ENCODE data around the gene HDAC4. TPM values are rescaled to one million over a fixed set of nuclear protein-coding genes. Genes with fewer than 3 reads are reported as not detected.

The HDAC4 gene
- total RNA-seq, 1 experiment from 2014 or later = 11.3 TPM

GRCh38 chr2:239066597-239066996 is 334.2 kb downstream of the HDAC4 start:
- H3K36me3 ChIP-seq = no peaks in the 10 kb centered on the region
- no peaks in the 10 kb centered on the region for H3K27me3 ChIP-seq

GRCh38 chr2:239065962-239066361 is 334.9 kb downstream of the HDAC4 start:
- no peaks in the 10 kb centered on the region for H3K4me1 ChIP-seq
- H3K27me3 ChIP-seq = no peaks in the 10 kb centered on the region
- no peaks in the 10 kb centered on the region for H3K9me3 ChIP-seq (replicated peaks)
- H3K36me3 ChIP-seq = no peaks in the 10 kb centered on the region
- DNase-seq = no peak
- H3K27ac ChIP-seq = no peak overlapping the region
- no peak overlapping the region for H3K4me3 ChIP-seq

More at GRCh38 chr2:239066597-239066996, 334.2 kb downstream of the HDAC4 start:
- Histone ChIP-seq H3K4me1 (no peaks in the 10 kb centered on the region), H3K9me3 (replicated peaks) (no peaks in the 10 kb centered on the region), H3K27ac (no peak overlapping the region), H3K4me3 (no peak overlapping the region)
- no peak for DNase-seq

- DNase-seq = no peak
- Histone ChIP-seq H3K4me1 (no peaks in the 10 kb centered on the region), H3K4me3 (no peak overlapping the region), H3K9me3 (replicated peaks) (no peaks in the 10 kb centered on the region), H3K27ac (no peak overlapping the region), H3K27me3 (no peaks in the 10 kb centered on the region), H3K36me3 (no peaks in the 10 kb centered on the region)
Observed at GRCh38 chr2:239065537-239065936, 335.3 kb downstream of the HDAC4 start.

GRCh38 chr2:239064891-239065290 is 335.9 kb downstream of the HDAC4 start:
- no peaks in the 10 kb centered on the region for H3K36me3 ChIP-seq
- no peak overlapping the region for H3K4me3 ChIP-seq
- H3K9me3 ChIP-seq (replicated peaks) = no peaks in the 10 kb centered on the region
- H3K4me1 ChIP-seq = no peaks in the 10 kb centered on the region
- H3K27me3 ChIP-seq = no peaks in the 10 kb centered on the region
- DNase-seq = no peak
- H3K27ac ChIP-seq = no peak overlapping the region

- H3K4me3 ChIP-seq = no peak overlapping the region
- H3K9me3 ChIP-seq (replicated peaks) = no peaks in the 10 kb centered on the region
- H3K27ac ChIP-seq = no peak overlapping the region
- no peaks in the 10 kb centered on the region for H3K27me3 ChIP-seq
- no peak for DNase-seq
- no peaks in the 10 kb centered on the region for H3K36me3 ChIP-seq
- no peaks in the 10 kb centered on the region for H3K4me1 ChIP-seq
Observed at GRCh38 chr2:239064253-239064652, 336.6 kb downstream of the HDAC4 start.

- no peaks in the 10 kb centered on the region for H3K36me3 ChIP-seq
- DNase-seq = no peak
- H3K27ac ChIP-seq = no peak overlapping the region
- no peaks in the 10 kb centered on the region for H3K27me3 ChIP-seq
- H3K4me3 ChIP-seq = no peak overlapping the region
- no peaks in the 10 kb centered on the region for H3K9me3 ChIP-seq (replicated peaks)
- no peaks in the 10 kb centered on the region for H3K4me1 ChIP-seq
Observed at GRCh38 chr2:239062743-239063142, 338.1 kb downstream of the HDAC4 start.

GRCh38 chr2:239061824-239062570 is 338.8 kb downstream of the HDAC4 start:
- no peaks in the 10 kb centered on the region for H3K36me3 ChIP-seq
- H3K27me3 ChIP-seq = no peaks in the 10 kb centered on the region

GRCh38 chr2:239061121-239061666 is 339.6 kb downstream of the HDAC4 start:
- no peaks in the 10 kb centered on the region; the same call in 1 of the 2 replicates for H3K9me3 ChIP-seq (replicated peaks)
- no peak for DNase-seq
- H3K27ac ChIP-seq = no peak overlapping the region
- no peaks in the 10 kb centered on the region for H3K27me3 ChIP-seq
- no peaks in the 10 kb centered on the region for H3K36me3 ChIP-seq
- no peak overlapping the region for H3K4me3 ChIP-seq
- no peaks in the 10 kb centered on the region for H3K4me1 ChIP-seq

More at GRCh38 chr2:239061824-239062570, 338.8 kb downstream of the HDAC4 start:
- Histone ChIP-seq H3K4me3 (no peak overlapping the region), H3K27ac (no peak overlapping the region), H3K4me1 (no peaks in the 10 kb centered on the region), H3K9me3 (replicated peaks) (no peaks in the 10 kb centered on the region; the same call in 1 of the 2 replicates)
- no peak for DNase-seq

- H3K4me1 ChIP-seq = no peaks in the 10 kb centered on the region
- no peaks in the 10 kb centered on the region; the same call in 1 of the 2 replicates for H3K9me3 ChIP-seq (replicated peaks)
- no peak for DNase-seq
- no peaks in the 10 kb centered on the region for H3K27me3 ChIP-seq
- no peak overlapping the region for H3K4me3 ChIP-seq
- H3K27ac ChIP-seq = no peak overlapping the region
- H3K36me3 ChIP-seq = no peaks in the 10 kb centered on the region
Observed at GRCh38 chr2:239060676-239061075, 340.1 kb downstream of the HDAC4 start.

GRCh38 chr2:239059854-239060253 is 341.0 kb downstream of the HDAC4 start:
- no peaks in the 10 kb centered on the region; the same call in 1 of the 2 replicates for H3K9me3 ChIP-seq (replicated peaks)
- H3K4me1 ChIP-seq = no peaks in the 10 kb centered on the region
- H3K36me3 ChIP-seq = no peaks in the 10 kb centered on the region
- H3K4me3 ChIP-seq = no peak overlapping the region
- H3K27ac ChIP-seq = no peak overlapping the region
- no peaks in the 10 kb centered on the region for H3K27me3 ChIP-seq
- DNase-seq = no peak

- H3K9me3 ChIP-seq (replicated peaks) = no peaks in the 10 kb centered on the region; the same call in 1 of the 2 replicates
- H3K4me3 ChIP-seq = no peak overlapping the region
- H3K4me1 ChIP-seq = no peaks in the 10 kb centered on the region
- DNase-seq = peak in 1 of 2 experiments; percentile 13
- H3K27ac ChIP-seq = no peak overlapping the region
- no peaks in the 10 kb centered on the region for H3K36me3 ChIP-seq
- H3K27me3 ChIP-seq = no peaks in the 10 kb centered on the region
Observed at GRCh38 chr2:239058766-239059165, 342.1 kb downstream of the HDAC4 start.

GRCh38 chr2:239057533-239057932 is 343.3 kb downstream of the HDAC4 start:
- no peak overlapping the region for H3K4me3 ChIP-seq
- DNase-seq = no peak
- no peaks in the 10 kb centered on the region for H3K36me3 ChIP-seq
- no peak overlapping the region for H3K27ac ChIP-seq
- H3K27me3 ChIP-seq = no peaks in the 10 kb centered on the region
- no peaks in the 10 kb centered on the region for H3K4me1 ChIP-seq
- H3K9me3 ChIP-seq (replicated peaks) = no peaks in the 10 kb centered on the region; the same call in 1 of the 2 replicates

GRCh38 chr2:239056611-239057010 is 344.2 kb downstream of the HDAC4 start:
- H3K27me3 ChIP-seq = no peaks in the 10 kb centered on the region
- no peak overlapping the region for H3K27ac ChIP-seq
- no peak overlapping the region for H3K4me3 ChIP-seq
- no peak for DNase-seq
- no peaks in the 10 kb centered on the region; the same call in 1 of the 2 replicates for H3K36me3 ChIP-seq
- no peaks in the 10 kb centered on the region for H3K4me1 ChIP-seq
- no peaks in the 10 kb centered on the region; the same call in 1 of the 2 replicates for H3K9me3 ChIP-seq (replicated peaks)

- DNase-seq = no peak
- H3K27ac ChIP-seq = no peak overlapping the region
- no peaks in the 10 kb centered on the region; the same call in 1 of the 2 replicates for H3K9me3 ChIP-seq (replicated peaks)
- H3K27me3 ChIP-seq = no peaks in the 10 kb centered on the region
- no peak overlapping the region for H3K4me3 ChIP-seq
- no peaks in the 10 kb centered on the region for H3K4me1 ChIP-seq
- H3K36me3 ChIP-seq = no peaks in the 10 kb centered on the region; the same call in 1 of the 2 replicates
Observed at GRCh38 chr2:239055756-239056493, 344.9 kb downstream of the HDAC4 start.

GRCh38 chr2:239054921-239055320 is 345.9 kb downstream of the HDAC4 start:
- H3K27me3 ChIP-seq = no peaks in the 10 kb centered on the region
- H3K36me3 ChIP-seq = no peaks in the 10 kb centered on the region; the same call in 1 of the 2 replicates
- H3K4me3 ChIP-seq = no peak overlapping the region
- H3K4me1 ChIP-seq = no peaks in the 10 kb centered on the region
- H3K27ac ChIP-seq = no peak overlapping the region
- no peaks in the 10 kb centered on the region; the same call in 1 of the 2 replicates for H3K9me3 ChIP-seq (replicated peaks)
- DNase-seq = no peak

Data from SJCRH30 (cell line).